HG03103 (cell line): ENCODE data around the gene C19orf44.
A peak's percentile ranks its signal among the peaks of the same experiment; 100 is the strongest.
"Not testable (repeated sequence)": the region's sequence is repeated elsewhere in the genome, so short reads cannot be mapped to it uniquely, and the experiment has no call there.

ENCODE experiments used
- ATAC-seq: cut with Tn5 transposase; IDR thresholded peaks from one replicate; pipeline ENCODE4 v1.9.1; 2021; ENCODE audit warnings: low read depth; ENCODE audit not compliant: unreplicated experiment

The C19orf44 gene

GRCh38 chr19:16495982-16496612 lies at the start of gene C19orf44, which contains the start of gene CALR3:
Gene C19orf44, plus strand, starts transcription at chr19:16496394. Its CDS starts 4,399 bp downstream, at chr19:16500793.
Gene CALR3, minus strand, starts transcription at chr19:16496167. Its CDS starts 38 bp downstream, at chr19:16496129.
- ATAC-seq, result peak; percentile 92

- no peak for ATAC-seq
Measured at GRCh38 chr19:16446724-16447368, 49.3 kb upstream of the C19orf44 start.

GRCh38 chr19:16448872-16449271 lies 47.3 kb upstream of the C19orf44 start:
- ATAC-seq, result not testable (repeated sequence)

- no peak for ATAC-seq
Measured at GRCh38 chr19:16449330-16449961, 46.7 kb upstream of the C19orf44 start.

GRCh38 chr19:16452325-16452724 lies 43.9 kb upstream of the C19orf44 start:
- ATAC-seq, result no peak

GRCh38 chr19:16454351-16454918 lies 41.8 kb upstream of the C19orf44 start:
- ATAC-seq, result no peak

GRCh38 chr19:16455489-16455888 lies 40.7 kb upstream of the C19orf44 start:
- ATAC-seq, result no peak

- no peak for ATAC-seq
Measured at GRCh38 chr19:16456652-16457194, 39.5 kb upstream of the C19orf44 start.

- no peak for ATAC-seq
Measured at GRCh38 chr19:16457195-16457953, 38.8 kb upstream of the C19orf44 start.

- ATAC-seq, result no peak
Measured at GRCh38 chr19:16457954-16458331, 38.3 kb upstream of the C19orf44 start.

- no peak for ATAC-seq
Measured at GRCh38 chr19:16458391-16459341, 37.5 kb upstream of the C19orf44 start.

- no peak for ATAC-seq
Measured at GRCh38 chr19:16459680-16460079, 36.5 kb upstream of the C19orf44 start.

- ATAC-seq, result no peak
Measured at GRCh38 chr19:16460454-16460853, 35.7 kb upstream of the C19orf44 start.

- no peak for ATAC-seq
Measured at GRCh38 chr19:16461630-16462051, 34.6 kb upstream of the C19orf44 start.

GRCh38 chr19:16462757-16463250 lies 33.4 kb upstream of the C19orf44 start:
- no peak for ATAC-seq

GRCh38 chr19:16463341-16463990 lies 32.7 kb upstream of the C19orf44 start:
- ATAC-seq, result no peak

- no peak for ATAC-seq
Measured at GRCh38 chr19:16463991-16464575, 32.1 kb upstream of the C19orf44 start.

- ATAC-seq, result no peak
Measured at GRCh38 chr19:16465239-16465638, 31.0 kb upstream of the C19orf44 start.
